ENCODE data around the gene TRPT1.

TRPT1 gene

GRCh38 chr11:64231546-64231945 is 5.6 kb upstream of the TRPT1 start (continued):
- no peak for TF ChIP-seq POU6F1 (CRISPR knock-in tag; IDR thresholded peaks at IDR 0.05; ENCODE audit: borderline replicate concordance, low read depth)

GRCh38 chr11:64230985-64231365 is 5.0 kb upstream of the TRPT1 start:
- no peak for ATAC-seq
- TF ChIP-seq ZFP3 (CRISPR knock-in tag; IDR thresholded peaks at IDR 0.05), result no peak
- TF ChIP-seq CREB5 (CRISPR knock-in tag; IDR thresholded peaks at IDR 0.05; ENCODE audit: low read depth), result no peak
- TF ChIP-seq POU6F1 (CRISPR knock-in tag; IDR thresholded peaks at IDR 0.05; ENCODE audit: borderline replicate concordance, low read depth), result no peak
- TF ChIP-seq CSDC2 (CRISPR knock-in tag; IDR thresholded peaks at IDR 0.05), result no peak
- TF ChIP-seq ZFP30 (CRISPR knock-in tag; IDR thresholded peaks at IDR 0.05), result no peak
- TF ChIP-seq ZC3H10 (CRISPR knock-in tag; IDR thresholded peaks at IDR 0.05), result no peak
- no peak for TF ChIP-seq BACH2 (CRISPR knock-in tag; IDR thresholded peaks at IDR 0.05; ENCODE audit: borderline replicate concordance)
- TF ChIP-seq TSHZ2 (CRISPR knock-in tag; IDR thresholded peaks at IDR 0.05), result no peak
- TF ChIP-seq TCF4 (CRISPR knock-in tag; IDR thresholded peaks at IDR 0.05; ENCODE audit: borderline replicate concordance), result no peak
- TF ChIP-seq ESRRG (CRISPR knock-in tag; IDR thresholded peaks at IDR 0.05), result no peak
- TF ChIP-seq PATZ1 (CRISPR knock-in tag; IDR thresholded peaks at IDR 0.05; ENCODE audit: borderline replicate concordance), result no peak
- TF ChIP-seq SNAI2 (CRISPR knock-in tag; IDR thresholded peaks at IDR 0.05), result no peak
- TF ChIP-seq RARB (CRISPR knock-in tag; IDR thresholded peaks at IDR 0.05), result no peak
- TF ChIP-seq OSR1 (CRISPR knock-in tag; IDR thresholded peaks at IDR 0.05), result no peak
- no peak for TF ChIP-seq GLIS3 (CRISPR knock-in tag; IDR thresholded peaks at IDR 0.05)
- TF ChIP-seq PPARA (CRISPR knock-in tag; IDR thresholded peaks at IDR 0.05; ENCODE audit: borderline replicate concordance), result no peak
- TF ChIP-seq ZNF8 (CRISPR knock-in tag; IDR thresholded peaks at IDR 0.05), result no peak
- TF ChIP-seq ISL1 (CRISPR knock-in tag; IDR thresholded peaks at IDR 0.05), result no peak

GRCh38 chr11:64230171-64230984 is 4.4 kb upstream of the TRPT1 start, which contains the start of gene DNAJC4:
DNAJC4 (plus strand) TSS chr11:64230548; CDS start chr11:64230855, 307 bp downstream.
- ATAC-seq, result peak; percentile 59
- TF ChIP-seq GLIS3 (CRISPR knock-in tag; IDR thresholded peaks at IDR 0.05) (no peak), ZFP3 (CRISPR knock-in tag; IDR thresholded peaks at IDR 0.05) (0 out of 2 replicates have a peak, but pooled peaks have one; percentile 30)

GRCh38 chr11:64229744-64230170 is 3.8 kb upstream of the TRPT1 start:
- no peak for ATAC-seq
- TF ChIP-seq PPARA (CRISPR knock-in tag; IDR thresholded peaks at IDR 0.05; ENCODE audit: borderline replicate concordance), result no peak
- no peak for TF ChIP-seq RARB (CRISPR knock-in tag; IDR thresholded peaks at IDR 0.05)
- no peak for TF ChIP-seq TCF4 (CRISPR knock-in tag; IDR thresholded peaks at IDR 0.05; ENCODE audit: borderline replicate concordance)
- no peak for TF ChIP-seq ESRRG (CRISPR knock-in tag; IDR thresholded peaks at IDR 0.05)
- TF ChIP-seq ZNF565 (CRISPR knock-in tag; conservative IDR thresholded peaks at IDR 0.05; ENCODE audit: low read depth), result no peak
- no peak for TF ChIP-seq ZNF8 (CRISPR knock-in tag; IDR thresholded peaks at IDR 0.05)
- TF ChIP-seq POU6F1 (CRISPR knock-in tag; IDR thresholded peaks at IDR 0.05; ENCODE audit: borderline replicate concordance, low read depth), result no peak
- no peak for TF ChIP-seq CREB5 (CRISPR knock-in tag; IDR thresholded peaks at IDR 0.05; ENCODE audit: low read depth)
- TF ChIP-seq OSR1 (CRISPR knock-in tag; IDR thresholded peaks at IDR 0.05), result no peak
- TF ChIP-seq ZNF70 (CRISPR knock-in tag; IDR thresholded peaks at IDR 0.05), result no peak
- no peak for TF ChIP-seq GLIS3 (CRISPR knock-in tag; IDR thresholded peaks at IDR 0.05)
- no peak for TF ChIP-seq TOX (CRISPR knock-in tag; IDR thresholded peaks at IDR 0.05; ENCODE audit: borderline replicate concordance)
- TF ChIP-seq SNAI2 (CRISPR knock-in tag; IDR thresholded peaks at IDR 0.05), result no peak
- TF ChIP-seq CSDC2 (CRISPR knock-in tag; IDR thresholded peaks at IDR 0.05), result no peak
